ENCODE results near the gene MROH7. TPM values are rescaled to one million over a fixed set of nuclear protein-coding genes. Genes with fewer than 3 reads are reported as not detected.

Gene MROH7
- total RNA-seq, 4 donors from 2014 or later: 2.0 to 5.7 (median 3.8) TPM

- Histone ChIP-seq H3K27me3 (no peaks in the 10 kb centered on the region), H3K9me3 (no peaks in the 10 kb centered on the region), H3K4me3 (no peak overlapping the region), H3K4me1 (no peaks in the 10 kb centered on the region), H3K27ac (no peak overlapping the region), H3K36me3 (peaks cover 2% of the 10 kb centered on the region)
- TF ChIP-seq EP300 (IDR thresholded peaks at IDR 0.05) (no peak), CTCF (IDR thresholded peaks at IDR 0.05) (no peak), POLR2AphosphoS5 (IDR thresholded peaks at IDR 0.05) (no peak), POLR2A (IDR thresholded peaks at IDR 0.05) (no peak)
- 96% methylated on average over 3 of the region's 3 CpGs for WGBS
- DNase-seq (ENCODE audit: low spot score in 2 of 2): no peak
Observed at GRCh38 chr1:54597455-54598030, 44.0 kb upstream of the MROH7 start.

GRCh38 chr1:54599211-54599823 lies 42.3 kb upstream of the MROH7 start:
- WGBS: 93% methylated on average over 11 of the region's 13 CpGs
- DNase-seq (ENCODE audit: low spot score in 2 of 2): no peak
- no peaks in the 10 kb centered on the region for H3K27me3 ChIP-seq
- H3K27ac ChIP-seq: no peak overlapping the region
- H3K9me3 ChIP-seq: no peaks in the 10 kb centered on the region
- TF ChIP-seq CTCF (IDR thresholded peaks at IDR 0.05) (no peak), POLR2A (IDR thresholded peaks at IDR 0.05) (no peak), POLR2AphosphoS5 (IDR thresholded peaks at IDR 0.05) (no peak), EP300 (IDR thresholded peaks at IDR 0.05) (no peak)
- no peaks in the 10 kb centered on the region for H3K4me1 ChIP-seq
- no peak overlapping the region for H3K4me3 ChIP-seq
- peaks cover 2% of the 10 kb centered on the region for H3K36me3 ChIP-seq

- WGBS: 82% methylated on average over 16 of the region's 21 CpGs
- peaks cover 2% of the 10 kb centered on the region for H3K36me3 ChIP-seq
- DNase-seq (ENCODE audit: low spot score in 2 of 2): no peak
Observed at GRCh38 chr1:54600947-54601721, 40.5 kb upstream of the MROH7 start.

GRCh38 chr1:54601730-54602129 lies 39.9 kb upstream of the MROH7 start:
- no peaks in the 10 kb centered on the region for H3K4me1 ChIP-seq
- no peaks in the 10 kb centered on the region for H3K9me3 ChIP-seq
- H3K36me3 ChIP-seq: peaks cover 2% of the 10 kb centered on the region
- WGBS: 90% methylated on average over 10 of the region's 10 CpGs
- no peaks in the 10 kb centered on the region for H3K27me3 ChIP-seq
- H3K27ac ChIP-seq: no peak overlapping the region
- H3K4me3 ChIP-seq: no peak overlapping the region
- DNase-seq (ENCODE audit: low spot score in 2 of 2): no peak
- TF ChIP-seq CTCF (IDR thresholded peaks at IDR 0.05) (no peak), POLR2AphosphoS5 (IDR thresholded peaks at IDR 0.05) (no peak), EP300 (IDR thresholded peaks at IDR 0.05) (no peak), POLR2A (IDR thresholded peaks at IDR 0.05) (no peak)

More at GRCh38 chr1:54600947-54601721, 40.5 kb upstream of the MROH7 start:
- no peaks in the 10 kb centered on the region for H3K9me3 ChIP-seq
- TF ChIP-seq POLR2AphosphoS5 (IDR thresholded peaks at IDR 0.05): no peak
- no peak for TF ChIP-seq POLR2A (IDR thresholded peaks at IDR 0.05)
- TF ChIP-seq CTCF (IDR thresholded peaks at IDR 0.05): no peak
- no peak for TF ChIP-seq EP300 (IDR thresholded peaks at IDR 0.05)
- no peaks in the 10 kb centered on the region for H3K27me3 ChIP-seq
- H3K27ac ChIP-seq: no peak overlapping the region
- no peak overlapping the region for H3K4me3 ChIP-seq
- H3K4me1 ChIP-seq: no peaks in the 10 kb centered on the region

- H3K4me1 ChIP-seq: no peaks in the 10 kb centered on the region
- TF ChIP-seq CTCF (IDR thresholded peaks at IDR 0.05) (no peak), EP300 (IDR thresholded peaks at IDR 0.05) (no peak), POLR2A (IDR thresholded peaks at IDR 0.05) (no peak), POLR2AphosphoS5 (IDR thresholded peaks at IDR 0.05) (no peak)
- no peaks in the 10 kb centered on the region for H3K27me3 ChIP-seq
- no peak for DNase-seq (ENCODE audit: low spot score in 2 of 2)
- no peaks in the 10 kb centered on the region for H3K9me3 ChIP-seq
- peaks cover 2% of the 10 kb centered on the region for H3K36me3 ChIP-seq
- no peak overlapping the region for H3K27ac ChIP-seq
- 88% methylated on average over 18 of the region's 18 CpGs for WGBS
- H3K4me3 ChIP-seq: no peak overlapping the region
Observed at GRCh38 chr1:54602554-54602953, 39.0 kb upstream of the MROH7 start.
